Neural progenitor cell (in vitro differentiated cells): ENCODE results near the gene PLEKHN1. TPM values are rescaled to one million over a fixed set of nuclear protein-coding genes. Genes with fewer than 3 reads are reported as not detected.

Experiments
- DNase-seq: peaks from one replicate; pipeline ENCODE4 v3.0.0-alpha.2; 2016; ENCODE audit warnings: low spot score
- H2AFZ ChIP-seq: fragments of 200-600 bp; sonication (generic); replicated peaks from 2 replicates; pipeline ENCODE4 v1.6.1; 2016; ENCODE audit warnings: antibody characterized with exemption
- H3F3A ChIP-seq: fragments of 200-600 bp; sonication (generic); 2 replicates; pipeline ENCODE4 v1.6.1; 2016; ENCODE audit warnings: antibody characterized with exemption, low read depth
- H3K27ac ChIP-seq: fragments of 200-600 bp; sonication (generic); 2 replicates; pipeline ENCODE4 v1.5.1; 2016; ENCODE audit warnings: mild to moderate bottlenecking
- H3K27me3 ChIP-seq: fragments of 200-600 bp; sonication (generic); 2 replicates; pipeline ENCODE4 v1.6.1; 2016; ENCODE audit warnings: mild to moderate bottlenecking, moderate library complexity
- H3K36me3 ChIP-seq: fragments of 200-600 bp; sonication (generic); 2 replicates; pipeline ENCODE4 v1.5.1; 2016
- H3K4me1 ChIP-seq: fragments of 200-600 bp; sonication (generic); 2 replicates; pipeline ENCODE4 v1.6.1; 2016; ENCODE audit warnings: mixed run types
- H3K4me2 ChIP-seq: fragments of 200-600 bp; sonication (generic); 2 replicates; pipeline ENCODE4 v1.6.1; 2016
- H3K4me3 ChIP-seq: fragments of 200-600 bp; sonication (generic); 2 replicates; pipeline ENCODE4 v1.5.1; 2016
- H3K79me2 ChIP-seq: fragments of 200-600 bp; sonication (generic); 2 replicates; pipeline ENCODE4 v1.6.1; 2016; ENCODE audit warnings: low read depth
- H3K9ac ChIP-seq: fragments of 200-600 bp; sonication (generic); 2 replicates; pipeline ENCODE4 v1.6.1; 2016
- H3K9me3 ChIP-seq: fragments of 200-600 bp; sonication (generic); 2 replicates; pipeline ENCODE4 v1.5.1; 2016; ENCODE audit warnings: low read depth
- H4K20me1 ChIP-seq: fragments of 200-600 bp; sonication (generic); 2 replicates; pipeline ENCODE4 v1.6.1; 2016; ENCODE audit warnings: low read depth
- H3K27ac Mint-ChIP-seq: 3 replicates; pipeline ENCODE4 v1.8.0; 2021; ENCODE audit warnings: mixed read lengths
- H3K27me3 Mint-ChIP-seq: 2 replicates; pipeline ENCODE4 v1.8.0; 2022; ENCODE audit warnings: low read depth, mild to moderate bottlenecking, inconsistent platforms, moderate library complexity, mixed read lengths; ENCODE audit not compliant: insufficient read depth
- H3K36me3 Mint-ChIP-seq: 3 replicates; pipeline ENCODE4 v1.8.0; 2021; ENCODE audit warnings: mixed read lengths
- H3K4me1 Mint-ChIP-seq: 3 replicates; pipeline ENCODE4 v1.8.0; 2021; ENCODE audit warnings: mixed read lengths
- H3K4me3 Mint-ChIP-seq: 3 replicates; pipeline ENCODE4 v1.8.0; 2021; ENCODE audit warnings: mild to moderate bottlenecking, moderate library complexity, mixed read lengths
- H3K9me3 Mint-ChIP-seq: 3 replicates; pipeline ENCODE4 v1.8.0; 2020; ENCODE audit warnings: mixed read lengths
- CTCF ChIP-seq: fragments of 200-600 bp; sonication (generic); IDR thresholded peaks from 2 replicates; pipeline ENCODE4 v1.5.1; 2017; ENCODE audit warnings: antibody characterized with exemption, mild to moderate bottlenecking
- EZH2 ChIP-seq: fragments of 200-600 bp; sonication (generic); IDR thresholded peaks from 2 replicates; pipeline ENCODE4 v1.6.1; 2017; ENCODE audit warnings: antibody characterized with exemption, mild to moderate bottlenecking, moderate library complexity
- EZH2phosphoT487 ChIP-seq: fragments of 200-600 bp; sonication (generic); IDR thresholded peaks from 2 replicates; pipeline ENCODE4 v1.6.1; 2017; ENCODE audit warnings: antibody characterized with exemption
- total RNA-seq: library from RNA; depleted of rRNA; stranded (reverse); fragments of >200 nt; gene quantifications from 2 replicates; pipeline ENCODE4 v1.2.3, GENCODE V29; 2015; ENCODE audit warnings: low replicate concordance

The PLEKHN1 gene
- total RNA-seq, 1 donor from 2014 or later = not detected

- H2AFZ ChIP-seq = no peak overlapping the region
- no peaks in the 10 kb centered on the region for H3K9me3 ChIP-seq
- H3K4me3 ChIP-seq = no peak overlapping the region
- Mint-ChIP-seq H3K4me1 (peaks cover 9% of the 10 kb centered on the region), H3K27me3 (peaks cover 14% of the 10 kb centered on the region), H3K27ac (peak overlapping the region; percentile 78), H3K36me3 (peaks cover 2% of the 10 kb centered on the region), H3K4me3 (peak overlapping the region; percentile 56), H3K9me3 (peaks cover 24% of the 10 kb centered on the region)
- no peaks in the 10 kb centered on the region for H3K36me3 ChIP-seq
- no peak overlapping the region for H3K9ac ChIP-seq
- TF ChIP-seq CTCF = no peak
- no peak for TF ChIP-seq EZH2phosphoT487
- TF ChIP-seq EZH2 = no peak
- H3K27me3 ChIP-seq = peaks cover 100% of the 10 kb centered on the region
- no peaks in the 10 kb centered on the region for H3K79me2 ChIP-seq
- peaks cover 22% of the 10 kb centered on the region for H4K20me1 ChIP-seq
- no peak overlapping the region for H3K4me2 ChIP-seq
- H3F3A ChIP-seq = peaks cover 27% of the 10 kb centered on the region
- H3K4me1 ChIP-seq = peaks cover 12% of the 10 kb centered on the region
- no peak overlapping the region for H3K27ac ChIP-seq
- DNase-seq = no peak
Observed at GRCh38 chr1:995665-996633, 29.7 kb downstream of the PLEKHN1 start.

GRCh38 chr1:996851-997712 is 30.8 kb downstream of the PLEKHN1 start:
- Mint-ChIP-seq H3K27ac (no peak overlapping the region), H3K27me3 (peaks cover 14% of the 10 kb centered on the region), H3K36me3 (peaks cover 2% of the 10 kb centered on the region), H3K4me1 (peaks cover 9% of the 10 kb centered on the region), H3K9me3 (peaks cover 13% of the 10 kb centered on the region), H3K4me3 (peak overlapping the region; percentile 59)
- peaks cover 12% of the 10 kb centered on the region for H3K4me1 ChIP-seq
- DNase-seq = no peak
- no peaks in the 10 kb centered on the region for H3K79me2 ChIP-seq
- H3F3A ChIP-seq = peaks cover 29% of the 10 kb centered on the region
- H3K4me2 ChIP-seq = peak overlapping the region; percentile 97
- H3K4me3 ChIP-seq = no peak overlapping the region
- H2AFZ ChIP-seq = no peak overlapping the region
- H3K9ac ChIP-seq = no peak overlapping the region
- H3K9me3 ChIP-seq = no peaks in the 10 kb centered on the region
- H3K27me3 ChIP-seq = peaks cover 100% of the 10 kb centered on the region
- TF ChIP-seq CTCF (no peak), EZH2 (no peak), EZH2phosphoT487 (no peak)
- no peak overlapping the region for H3K27ac ChIP-seq
- H4K20me1 ChIP-seq = peaks cover 22% of the 10 kb centered on the region
- H3K36me3 ChIP-seq = no peaks in the 10 kb centered on the region

- H3K4me1 Mint-ChIP-seq = peaks cover 9% of the 10 kb centered on the region
- Histone ChIP-seq H2AFZ (no peak overlapping the region), H3K4me1 (peaks cover 12% of the 10 kb centered on the region), H3K4me2 (peak overlapping the region; percentile 97), H3K9ac (no peak overlapping the region), H3F3A (peaks cover 29% of the 10 kb centered on the region), H3K9me3 (no peaks in the 10 kb centered on the region), H3K4me3 (peak overlapping the region; percentile 70), H3K27me3 (peaks cover 100% of the 10 kb centered on the region), H3K27ac (no peak overlapping the region), H3K36me3 (no peaks in the 10 kb centered on the region), H4K20me1 (peaks cover 22% of the 10 kb centered on the region), H3K79me2 (no peaks in the 10 kb centered on the region)
- H3K27ac Mint-ChIP-seq = no peak overlapping the region
- H3K9me3 Mint-ChIP-seq = peaks cover 9% of the 10 kb centered on the region
- no peak for DNase-seq
- peaks cover 2% of the 10 kb centered on the region for H3K36me3 Mint-ChIP-seq
- peaks cover 16% of the 10 kb centered on the region for H3K27me3 Mint-ChIP-seq
- TF ChIP-seq CTCF (no peak), EZH2phosphoT487 (no peak), EZH2 (no peak)
- peak overlapping the region; percentile 59 for H3K4me3 Mint-ChIP-seq
Observed at GRCh38 chr1:997713-997992, 31.4 kb downstream of the PLEKHN1 start.
